HuH-7 (cell line): ENCODE results near the gene SUPT4H1.

Experiments
- DNase-seq: peaks from one replicate; pipeline ENCODE4 v3.0.0; 2011; ENCODE audit warnings: low spot score

Gene SUPT4H1

DNA sequence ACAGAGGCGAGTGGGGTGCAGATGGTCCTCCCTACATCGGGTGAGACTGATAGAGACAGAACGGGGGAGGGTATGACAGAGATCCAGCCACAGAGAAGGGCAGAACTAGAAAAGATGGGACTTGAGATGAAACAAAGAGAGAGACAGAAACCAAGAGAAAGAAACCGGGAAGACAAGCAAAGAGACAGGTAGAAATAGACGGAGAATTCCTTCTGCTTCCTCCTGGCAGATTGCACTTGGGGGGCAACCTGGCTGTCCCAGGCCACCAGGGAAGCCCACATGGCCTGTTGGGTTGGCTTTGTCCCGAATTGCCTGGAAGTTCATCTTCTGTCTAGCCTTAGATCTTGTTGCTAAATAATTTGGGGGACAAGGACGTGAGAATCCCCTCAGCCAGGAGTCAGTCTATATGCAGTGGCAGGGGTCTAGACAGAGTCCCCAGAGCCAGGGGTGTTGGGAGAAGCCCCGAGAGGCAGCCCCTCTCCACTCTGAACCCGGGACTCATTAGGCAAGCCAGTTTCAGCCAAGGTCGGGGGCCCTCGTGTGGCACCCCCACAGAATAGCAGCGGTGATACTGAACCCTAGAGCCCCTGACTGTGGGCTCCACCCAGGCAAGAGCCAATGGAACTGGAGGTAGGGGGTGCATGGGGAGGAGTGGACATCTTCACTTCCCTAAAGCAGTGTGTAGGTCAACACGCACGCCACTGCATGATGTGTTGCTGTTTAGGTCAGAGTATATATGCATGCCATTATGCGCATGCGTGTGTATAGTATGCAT, 22.8 kb downstream of the SUPT4H1 start:
- no peak for DNase-seq

DNA sequence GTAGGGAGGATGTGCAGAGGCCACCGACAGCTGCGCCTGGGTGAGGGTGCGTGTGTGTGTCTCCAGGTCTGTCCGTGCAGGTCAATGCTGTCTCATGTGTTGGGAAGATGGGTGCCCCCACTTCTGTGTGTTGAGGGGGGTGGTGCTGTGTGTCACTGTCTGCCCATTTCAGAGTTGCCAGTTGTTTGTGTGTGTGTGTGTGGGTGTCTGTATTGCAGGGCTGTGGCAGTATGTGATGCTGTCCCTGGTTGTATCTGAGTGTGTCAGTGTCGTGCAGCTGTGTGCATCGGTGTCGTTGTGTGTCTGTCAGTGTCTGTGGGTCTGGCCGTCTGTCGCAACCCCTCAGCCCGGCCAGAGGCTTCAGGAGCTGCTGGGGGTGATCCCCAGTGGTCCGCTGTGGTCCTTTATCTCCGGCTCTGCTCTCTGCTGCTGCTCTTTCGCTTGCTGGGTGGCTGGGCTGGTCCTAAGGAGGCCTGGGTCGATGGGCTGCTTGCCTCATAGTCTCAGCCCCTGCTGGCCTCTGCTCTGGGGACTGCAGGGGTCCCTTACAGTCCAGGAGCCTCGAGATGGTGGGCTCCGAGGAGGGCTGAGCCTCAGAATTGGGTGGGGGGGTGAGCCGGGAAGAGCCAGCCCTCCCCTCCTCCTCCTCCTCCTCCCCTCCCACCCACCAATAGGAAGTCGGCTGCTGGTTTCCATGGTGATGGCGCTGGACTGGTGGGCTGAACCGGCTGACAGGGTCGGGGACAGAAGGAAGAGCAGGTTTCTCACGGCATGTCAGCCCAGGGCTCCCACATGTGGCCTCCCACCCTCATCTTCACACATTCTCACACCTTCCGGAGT, 23.6 kb downstream of the SUPT4H1 start, which contains the start of gene TSPOAP1:
Gene TSPOAP1 (minus strand): TSS at position 601 of the 840 bp plus-strand sequence. CDS start 875 bp downstream, outside the sequence.
- no peak for DNase-seq

DNA sequence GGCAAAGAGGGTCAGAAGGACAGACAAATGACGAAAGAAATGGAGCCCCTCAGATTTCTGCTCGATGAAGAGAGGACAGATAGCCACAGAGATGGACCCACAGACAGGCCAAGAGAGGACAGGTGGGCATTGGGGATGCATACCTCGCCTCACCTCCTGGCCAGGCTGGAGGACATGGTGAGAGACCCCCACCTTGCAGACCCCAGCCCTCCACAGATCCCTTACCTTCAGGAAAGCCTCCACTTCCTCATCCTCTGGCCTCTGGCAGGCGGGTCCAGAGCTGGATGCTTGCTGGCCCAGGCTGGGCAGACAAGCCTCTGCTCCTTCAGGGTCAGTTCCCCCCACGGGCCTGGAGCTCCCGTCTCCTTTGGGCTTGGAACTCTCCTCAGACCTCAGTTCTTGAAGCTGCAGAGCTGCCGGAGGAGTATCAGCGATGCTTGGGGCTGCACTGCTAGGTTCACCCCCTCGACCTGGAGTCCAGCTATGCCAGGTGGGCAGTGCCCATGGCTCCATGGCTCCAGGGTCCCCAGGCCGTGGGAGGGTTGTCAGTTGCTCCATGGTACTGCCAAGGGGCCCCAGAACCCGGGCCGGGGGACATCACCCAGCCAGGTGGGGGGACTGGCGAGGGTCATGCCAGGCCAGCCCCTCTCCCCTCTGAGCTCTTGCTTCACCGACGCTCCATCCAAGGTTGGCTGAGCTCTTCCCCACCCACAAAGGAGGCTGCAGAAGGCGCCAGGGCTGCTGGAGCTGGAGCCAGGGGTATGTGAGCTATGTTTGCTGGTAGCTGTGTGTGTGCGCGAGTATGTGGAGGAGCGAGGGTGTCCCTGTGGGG, 24.4 kb downstream of the SUPT4H1 start:
- no peak for DNase-seq

DNA sequence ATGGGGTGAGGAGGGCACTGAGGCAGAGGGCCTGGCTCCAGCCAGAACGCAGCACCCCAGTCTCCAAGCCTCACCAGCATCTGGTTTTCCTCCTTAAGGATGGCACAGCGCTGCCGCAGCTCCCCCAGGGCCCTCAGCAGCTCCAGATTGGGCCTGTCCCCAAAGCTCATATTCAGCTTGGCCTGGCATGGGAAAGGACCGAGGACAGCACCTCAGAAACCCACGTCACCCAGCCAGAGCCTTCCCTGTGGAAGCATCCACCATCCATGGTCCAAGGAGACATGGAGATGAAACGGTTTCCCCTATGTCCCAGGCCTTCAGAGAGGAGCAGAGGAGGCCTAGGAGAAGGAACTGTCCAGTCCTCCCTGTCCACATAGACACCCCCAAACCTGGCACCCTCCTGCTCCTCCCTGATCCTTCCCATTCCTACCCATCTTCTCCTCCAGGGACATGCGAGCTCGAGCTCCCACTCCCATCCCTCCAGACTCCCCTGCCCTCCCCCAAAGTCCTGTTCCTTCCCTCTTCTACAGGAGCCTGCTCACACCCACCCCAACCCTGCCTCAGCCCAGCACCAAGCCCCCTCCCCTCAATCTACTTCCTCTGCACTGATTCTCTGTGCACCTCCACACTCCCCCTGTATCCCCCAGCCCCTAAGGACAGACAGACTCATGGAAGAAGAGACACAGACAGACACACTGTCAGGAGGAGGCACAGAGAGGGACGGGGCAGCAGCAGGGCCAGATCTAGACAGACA, 25.2 kb downstream of the SUPT4H1 start:
- DNase-seq = no peak

- DNase-seq = peak; percentile 67
Measured at GRCh38 chr17:58325976-58326468, 26.0 kb downstream of the SUPT4H1 start.

GRCh38 chr17:58325289-58325726, 26.7 kb downstream of the SUPT4H1 start:
- peak; percentile 45 for DNase-seq

GRCh38 chr17:58324409-58325288, 27.4 kb downstream of the SUPT4H1 start:
- peak; percentile 80 for DNase-seq

- DNase-seq = no peak
Measured at GRCh38 chr17:58324056-58324408, 28.0 kb downstream of the SUPT4H1 start.

- DNase-seq = no peak
Measured at GRCh38 chr17:58323366-58324055, 28.5 kb downstream of the SUPT4H1 start.

- no peak for DNase-seq
Measured at GRCh38 chr17:58322581-58323185, 29.3 kb downstream of the SUPT4H1 start.

GRCh38 chr17:58321571-58322525, 30.2 kb downstream of the SUPT4H1 start:
- no peak for DNase-seq

GRCh38 chr17:58320570-58321323, 31.3 kb downstream of the SUPT4H1 start:
- DNase-seq = no peak

GRCh38 chr17:58320163-58320558, 31.8 kb downstream of the SUPT4H1 start:
- DNase-seq = no peak

- DNase-seq = no peak
Measured at GRCh38 chr17:58319173-58320162, 32.5 kb downstream of the SUPT4H1 start.

GRCh38 chr17:58318627-58319172, 33.3 kb downstream of the SUPT4H1 start:
- DNase-seq = no peak

- DNase-seq = no peak
Measured at GRCh38 chr17:58318065-58318481, 33.9 kb downstream of the SUPT4H1 start.
